HG03097 (cell line): ENCODE data around the gene ADCY5.

Source experiments
- ATAC-seq: cut with Tn5 transposase; IDR thresholded peaks from one replicate; pipeline ENCODE4 v1.9.1; 2021; ENCODE audit not compliant: unreplicated experiment, low FRiP score

The ADCY5 gene

GRCh38 chr3:123459862-123460261, 11.0 kb upstream of the ADCY5 start:
- ATAC-seq: no peak

- ATAC-seq: no peak
Observed at GRCh38 chr3:123458255-123458654, 9.4 kb upstream of the ADCY5 start.

GRCh38 chr3:123457841-123458240, 9.0 kb upstream of the ADCY5 start:
- ATAC-seq: no peak

GRCh38 chr3:123453675-123454074, 4.8 kb upstream of the ADCY5 start:
- ATAC-seq: no peak

- ATAC-seq: no peak
Observed at GRCh38 chr3:123451186-123451585, 2.3 kb upstream of the ADCY5 start.

GRCh38 chr3:123449997-123450604, 1.2 kb upstream of the ADCY5 start:
- ATAC-seq: no peak

GRCh38 chr3:123449102-123449996, 459 bp upstream of the ADCY5 start:
- ATAC-seq: no peak

GRCh38 chr3:123447749-123448517, 957 bp downstream of the ADCY5 start:
- no peak for ATAC-seq

GRCh38 chr3:123447416-123447748, 1.5 kb downstream of the ADCY5 start:
- no peak for ATAC-seq

- ATAC-seq: no peak
Observed at GRCh38 chr3:123446610-123447109, 2.2 kb downstream of the ADCY5 start.

GRCh38 chr3:123446210-123446609, 2.7 kb downstream of the ADCY5 start:
- no peak for ATAC-seq

GRCh38 chr3:123445702-123446101, 3.2 kb downstream of the ADCY5 start:
- ATAC-seq: no peak

GRCh38 chr3:123444744-123445143, 4.1 kb downstream of the ADCY5 start:
- no peak for ATAC-seq

GRCh38 chr3:123444023-123444422, 4.9 kb downstream of the ADCY5 start:
- no peak for ATAC-seq

GRCh38 chr3:123442908-123443307, 6.0 kb downstream of the ADCY5 start:
- ATAC-seq: no peak

- ATAC-seq: no peak
Observed at GRCh38 chr3:123442125-123442524, 6.8 kb downstream of the ADCY5 start.

GRCh38 chr3:123439806-123440580, 8.9 kb downstream of the ADCY5 start:
- ATAC-seq: no peak

GRCh38 chr3:123432832-123433523, 15.9 kb downstream of the ADCY5 start:
- no peak for ATAC-seq

- no peak for ATAC-seq
Observed at GRCh38 chr3:123431658-123432324, 17.1 kb downstream of the ADCY5 start.
